Erythroblast (primary cell): ENCODE data around the gene CST9.
"Not testable (repeated sequence)": the region's sequence is repeated elsewhere in the genome, so short reads cannot be mapped to it uniquely, and the experiment has no call there.

Source experiments
- DNase-seq, 2 experiments: peaks; one replicate each; lab custom pipeline; 2025; lab: John Stamatoyannopoulos, UW
- GATA1 ChIP-seq: IDR thresholded peaks from 2 replicates; pipeline ENCODE4 v1.6.1; 2011; ENCODE audit warnings: low read depth, mild to moderate bottlenecking, control low read depth, low read length, moderate library complexity
- POLR2A ChIP-seq: IDR thresholded peaks from 2 replicates; pipeline ENCODE4 v1.6.1; 2011; ENCODE audit warnings: mild to moderate bottlenecking, low read length

The CST9 gene

GRCh38 chr20:23623666-23624323, 18.1 kb upstream of the CST9 start:
- no peak for DNase-seq
- TF ChIP-seq GATA1 (no peak), POLR2A (no peak)

DNA sequence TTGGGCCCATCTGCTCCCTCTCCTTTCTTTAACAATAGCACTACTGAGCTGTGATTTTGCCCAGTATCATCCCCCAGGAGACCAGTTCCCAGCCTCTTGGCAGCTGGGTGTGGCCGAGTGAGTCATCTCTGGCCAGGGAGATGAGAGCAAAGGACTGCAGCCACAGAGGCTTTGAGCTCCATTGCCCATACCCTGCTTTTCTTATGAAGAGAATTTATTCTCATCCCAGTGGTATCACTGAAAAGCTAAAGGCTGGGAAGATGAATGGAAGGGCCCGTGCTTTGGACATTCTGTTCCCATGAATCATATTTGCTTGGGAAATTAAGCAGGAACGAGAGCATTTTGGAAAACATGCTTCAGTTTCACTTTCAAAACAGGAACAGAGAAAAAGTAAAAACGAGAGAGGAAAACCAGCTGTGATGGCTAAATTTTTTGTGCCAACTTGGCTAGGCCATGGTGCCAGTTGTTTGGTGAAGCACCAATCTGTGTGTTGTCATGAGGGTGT, 17.2 kb upstream of the CST9 start:
- TF ChIP-seq GATA1, result no peak
- no peak for TF ChIP-seq POLR2A

GRCh38 chr20:23622401-23622800, 16.7 kb upstream of the CST9 start:
- not testable (repeated sequence) for DNase-seq

More for the DNA sequence above, 17.2 kb upstream of the CST9 start:
- peak in 1 of 2 experiments; percentile 6 for DNase-seq

DNA sequence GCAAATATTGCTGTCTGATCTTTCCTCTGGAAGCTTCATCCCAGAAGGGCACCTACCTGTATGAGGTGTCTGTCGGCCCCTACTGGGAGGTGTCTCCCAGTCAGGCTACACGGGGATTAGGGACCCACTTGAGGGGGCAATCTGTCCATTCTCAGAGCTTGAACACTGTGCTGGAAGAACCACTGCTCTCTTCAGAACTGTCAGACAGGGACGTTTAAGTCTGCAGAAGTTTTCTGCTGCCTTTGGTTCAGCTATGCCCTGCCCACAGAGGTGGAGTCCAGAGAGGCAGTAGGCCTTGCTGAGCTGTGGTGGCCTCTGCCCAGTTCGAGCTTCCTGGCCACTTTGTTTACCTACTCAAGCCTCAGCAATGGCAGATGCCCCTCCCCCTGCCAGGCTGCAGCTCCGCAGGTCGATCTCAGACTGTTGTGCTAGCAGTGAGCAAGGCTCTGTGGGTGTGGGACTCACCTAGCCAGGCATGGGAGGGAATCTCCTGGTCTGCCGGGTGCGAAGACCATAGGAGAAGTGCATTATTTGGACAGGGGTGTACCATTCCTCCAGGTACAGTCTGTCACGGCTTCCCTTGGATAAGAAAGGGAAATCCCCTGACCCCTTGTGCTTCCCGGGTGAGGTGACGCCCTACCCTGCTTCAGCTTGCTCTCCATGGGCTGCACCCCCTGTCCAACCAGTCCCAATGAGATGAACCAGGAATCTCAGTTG, 15.1 kb upstream of the CST9 start:
- not testable (repeated sequence) for DNase-seq

DNA sequence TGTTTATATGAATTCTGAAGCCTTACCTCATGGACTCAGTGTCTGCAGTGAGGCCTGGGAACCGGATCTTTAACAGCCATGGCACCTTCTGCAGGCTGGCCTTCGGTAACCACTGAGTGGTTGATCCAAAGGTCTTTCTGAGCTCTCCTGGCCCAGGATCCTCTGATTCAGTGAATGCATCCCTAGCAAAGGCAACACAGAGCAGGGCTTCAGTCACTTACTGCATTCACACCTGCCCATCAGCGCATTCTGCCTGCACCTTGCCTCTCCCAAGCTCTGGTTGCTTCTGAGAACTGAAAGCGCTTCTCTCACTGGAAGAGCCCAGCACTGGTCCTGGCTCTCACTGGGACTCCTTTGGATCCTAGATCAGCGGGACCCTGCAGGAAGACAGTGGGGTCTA, 8.4 kb upstream of the CST9 start:
- DNase-seq, result no peak
- TF ChIP-seq POLR2A, result no peak
- TF ChIP-seq GATA1, result no peak

- no peak for DNase-seq
- no peak for TF ChIP-seq POLR2A
- TF ChIP-seq GATA1, result no peak
Observed at GRCh38 chr20:23613676-23614075, 8.0 kb upstream of the CST9 start.

GRCh38 chr20:23612396-23612795, 6.7 kb upstream of the CST9 start:
- no peak for TF ChIP-seq POLR2A
- no peak for TF ChIP-seq GATA1
- DNase-seq, result no peak

DNA sequence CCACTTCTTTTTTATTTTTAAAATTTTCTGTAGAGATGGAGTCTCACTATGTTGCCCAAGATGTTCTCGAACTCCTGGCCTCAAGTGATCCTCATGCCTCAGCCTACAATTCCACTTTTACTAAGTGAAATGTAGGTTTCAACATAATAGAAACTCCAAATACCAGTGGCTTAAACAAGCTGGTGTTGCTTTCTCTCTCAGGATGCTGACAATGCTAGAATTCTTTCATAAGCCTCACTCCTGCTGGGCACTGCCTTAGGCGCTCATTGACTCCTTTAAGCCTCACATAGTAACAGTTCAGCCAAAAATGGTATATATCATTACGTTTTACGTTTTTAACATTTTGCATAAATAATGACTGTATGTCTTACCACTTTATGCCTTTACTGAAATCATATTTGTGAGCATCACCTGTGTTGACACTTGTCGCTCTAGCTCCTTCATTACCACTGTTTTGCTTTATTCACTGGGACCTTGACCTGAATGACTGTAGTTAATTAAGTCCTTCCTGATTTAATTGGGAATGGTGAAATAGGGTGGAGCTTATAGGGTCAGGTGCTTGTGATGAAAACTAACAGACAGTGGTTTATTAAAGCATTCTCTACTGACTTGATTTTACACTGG, 3.9 kb upstream of the CST9 start:
- no peak for DNase-seq
- TF ChIP-seq POLR2A (no peak), GATA1 (no peak)

DNA sequence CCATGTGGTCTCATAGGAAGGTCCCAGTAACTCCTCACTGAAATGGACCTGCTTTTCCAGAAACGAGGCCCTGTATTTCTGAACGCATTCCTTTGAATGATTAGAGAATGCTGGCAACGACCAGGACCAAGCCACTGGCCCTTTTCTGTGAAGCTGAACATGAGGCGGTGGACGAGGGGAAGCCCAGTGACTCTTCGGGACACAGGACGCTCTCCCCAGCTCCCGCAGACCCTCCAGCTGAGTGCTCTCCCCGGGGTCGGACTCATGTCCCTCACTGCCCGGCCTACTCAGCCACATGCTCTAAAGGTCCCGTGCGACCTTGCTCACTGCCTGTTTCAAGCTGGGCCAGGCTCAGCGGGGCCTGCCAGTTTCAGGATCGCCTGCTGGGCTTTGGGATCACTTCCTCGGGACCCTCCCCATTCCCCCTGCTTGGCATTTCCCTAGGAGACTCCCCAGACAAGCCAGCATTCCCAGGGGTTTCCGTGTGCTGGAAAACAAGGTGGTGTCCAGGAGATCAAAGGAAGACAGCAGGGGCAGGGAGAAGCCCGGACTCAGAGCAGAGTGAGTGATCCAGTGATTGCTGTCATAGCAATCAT, 2.6 kb upstream of the CST9 start:
- DNase-seq, result no peak
- no peak for TF ChIP-seq POLR2A
- TF ChIP-seq GATA1, result no peak

GRCh38 chr20:23607497-23608245, 2.0 kb upstream of the CST9 start:
- no peak for DNase-seq
- TF ChIP-seq POLR2A (no peak), GATA1 (no peak)

DNA sequence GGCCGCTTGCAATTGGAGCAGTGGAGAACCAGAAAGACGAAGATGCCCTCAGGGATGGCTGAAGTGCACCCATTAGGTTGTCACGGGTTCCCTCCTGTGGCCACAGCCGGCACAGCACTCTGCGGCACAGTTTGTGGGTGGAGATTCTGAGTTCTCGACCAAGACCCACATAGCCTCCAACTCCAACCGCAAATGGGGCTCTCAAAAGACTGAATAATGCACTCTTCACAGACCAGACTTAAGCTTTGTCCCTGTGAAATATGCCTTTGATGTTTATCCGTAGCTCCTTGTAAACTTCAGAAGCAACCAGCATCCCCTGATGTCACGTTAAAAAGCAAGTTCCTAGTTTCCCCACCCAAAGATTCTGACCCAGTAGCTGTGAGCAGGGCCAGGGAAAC, 934 bp upstream of the CST9 start:
- DNase-seq, result peak; percentile 38 to 63
- TF ChIP-seq GATA1 (no peak), POLR2A (no peak)

DNA sequence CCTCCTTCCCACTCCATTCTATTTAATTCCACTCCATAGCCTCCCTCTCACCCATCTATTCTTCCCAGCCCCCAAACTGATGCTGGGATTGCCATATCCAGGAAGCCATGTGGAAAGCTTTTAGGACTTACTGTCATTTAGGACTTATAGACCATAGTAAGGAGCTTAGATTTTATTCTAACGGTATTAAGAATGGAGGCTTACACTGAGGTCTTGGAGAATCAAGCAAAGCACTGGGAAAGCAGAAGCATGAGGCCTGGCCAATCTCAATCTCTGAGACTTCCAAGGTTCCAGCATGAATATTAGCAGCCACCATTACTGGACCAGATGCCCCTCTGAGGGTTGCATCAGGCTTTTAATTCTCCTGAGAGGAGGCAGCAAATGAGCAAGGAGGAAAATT, 1.4 kb downstream of the CST9 start:
- DNase-seq, result no peak
- TF ChIP-seq GATA1 (no peak), POLR2A (no peak)

GRCh38 chr20:23603321-23603720, 2.4 kb downstream of the CST9 start:
- DNase-seq, result no peak
- TF ChIP-seq POLR2A (no peak), GATA1 (no peak)
